ENCODE data around the gene PGF. TPM values are rescaled to one million over a fixed set of nuclear protein-coding genes. Genes with fewer than 3 reads are reported as not detected.

Gene PGF
- polyA plus RNA-seq, 1 donor (not counting 4 experiments of a cell fraction or from before 2014, with no cell fraction given) = 16.5 TPM

GRCh38 chr14:74961238-74961911 lies 6.0 kb upstream of the PGF start:
- FAIRE-seq = no peak
- no peak overlapping the region for H3K9ac ChIP-seq (ENCODE audit: control insufficient read depth, extremely low read depth, insufficient read depth, low read length)
- no peak overlapping the region for H3K27ac ChIP-seq (ENCODE audit: control insufficient read depth, insufficient read depth, low read length)
- peaks cover 61% of the 10 kb centered on the region for H3K4me1 ChIP-seq (ENCODE audit: control insufficient read depth, extremely low read depth, insufficient read depth, low read length)
- no peaks in the 10 kb centered on the region for H3K36me3 ChIP-seq (ENCODE audit: control insufficient read depth in 2 of 2, extremely low read depth in 1 of 2, insufficient read depth in 2 of 2, low read length in 2 of 2)
- dilution Hi-C loops (cut with MboI; ENCODE audit: extremely low pct_ligation_motif_present, low sequenced_read_pairs) = no loop called here
- no peaks in the 10 kb centered on the region for H3K9me3 ChIP-seq (ENCODE audit: control insufficient read depth, low read depth, low read length)
- H3K4me2 ChIP-seq (ENCODE audit: control insufficient read depth, extremely low read depth, insufficient read depth, low read depth, low read length) = no peak overlapping the region
- H3K4me3 ChIP-seq (ENCODE audit: control insufficient read depth in 2 of 3, extremely low read depth in 1 of 3, insufficient read depth in 2 of 3, low read depth in 1 of 3, low read length in 3 of 3) = no peak overlapping the region
- H2AFZ ChIP-seq (ENCODE audit: control insufficient read depth, low read length) = no peak overlapping the region
- H3K9me1 ChIP-seq (ENCODE audit: control insufficient read depth, extremely low read depth, insufficient read depth, low read length) = no peaks in the 10 kb centered on the region
- TF ChIP-seq EZH2 (IDR thresholded peaks at IDR 0.05; ENCODE audit: low read length) (no peak), CTCF (optimal IDR thresholded peaks at IDR 0.05 in 1 of 3, IDR thresholded peaks at IDR 0.05 in 1 of 3, conservative IDR thresholded peaks at IDR 0.05 in 1 of 3; ENCODE audit: extremely low read depth in 1 of 3, insufficient read depth in 2 of 3, low read length in 3 of 3) (no peak)
- no peaks in the 10 kb centered on the region for H3K79me2 ChIP-seq (ENCODE audit: control insufficient read depth, insufficient read depth, low read length)
- H3K27me3 ChIP-seq (ENCODE audit: control insufficient read depth, extremely low read depth, insufficient read depth, low read length) = no peaks in the 10 kb centered on the region
- no peak for DNase-seq (ENCODE audit: low read depth, low spot score)
- no peaks in the 10 kb centered on the region for H4K20me1 ChIP-seq (ENCODE audit: control insufficient read depth, extremely low read depth, insufficient read depth, low read length)

GRCh38 chr14:74960736-74961135 lies 5.3 kb upstream of the PGF start:
- Histone ChIP-seq H3K9me1 (ENCODE audit: control insufficient read depth, extremely low read depth, insufficient read depth, low read length) (no peaks in the 10 kb centered on the region), H3K4me2 (ENCODE audit: control insufficient read depth, extremely low read depth, insufficient read depth, low read depth, low read length) (no peak overlapping the region), H4K20me1 (ENCODE audit: control insufficient read depth, extremely low read depth, insufficient read depth, low read length) (no peaks in the 10 kb centered on the region), H3K4me1 (ENCODE audit: control insufficient read depth, extremely low read depth, insufficient read depth, low read length) (peaks cover 57% of the 10 kb centered on the region), H3K79me2 (ENCODE audit: control insufficient read depth, insufficient read depth, low read length) (no peaks in the 10 kb centered on the region), H3K36me3 (ENCODE audit: control insufficient read depth in 2 of 2, extremely low read depth in 1 of 2, insufficient read depth in 2 of 2, low read length in 2 of 2) (no peaks in the 10 kb centered on the region), H3K4me3 (ENCODE audit: control insufficient read depth in 2 of 3, extremely low read depth in 1 of 3, insufficient read depth in 2 of 3, low read depth in 1 of 3, low read length in 3 of 3) (no peak overlapping the region), H3K9ac (ENCODE audit: control insufficient read depth, extremely low read depth, insufficient read depth, low read length) (no peak overlapping the region), H2AFZ (ENCODE audit: control insufficient read depth, low read length) (no peak overlapping the region), H3K27me3 (ENCODE audit: control insufficient read depth, extremely low read depth, insufficient read depth, low read length) (no peaks in the 10 kb centered on the region), H3K9me3 (ENCODE audit: control insufficient read depth, low read depth, low read length) (no peaks in the 10 kb centered on the region), H3K27ac (ENCODE audit: control insufficient read depth, insufficient read depth, low read length) (no peak overlapping the region)
- no peak for FAIRE-seq
- TF ChIP-seq EZH2 (IDR thresholded peaks at IDR 0.05; ENCODE audit: low read length) (no peak), CTCF (optimal IDR thresholded peaks at IDR 0.05 in 1 of 3, IDR thresholded peaks at IDR 0.05 in 1 of 3, conservative IDR thresholded peaks at IDR 0.05 in 1 of 3; ENCODE audit: extremely low read depth in 1 of 3, insufficient read depth in 2 of 3, low read length in 3 of 3) (no peak)
- no peak for DNase-seq (ENCODE audit: low read depth, low spot score)
- dilution Hi-C loops (cut with MboI; ENCODE audit: extremely low pct_ligation_motif_present, low sequenced_read_pairs) = no loop called here

Measured in keratinocyte (primary cell).